ENCODE data around the gene PLVAP.
A peak's percentile ranks its signal among the peaks of the same experiment; 100 is the strongest.

The PLVAP gene

DNA sequence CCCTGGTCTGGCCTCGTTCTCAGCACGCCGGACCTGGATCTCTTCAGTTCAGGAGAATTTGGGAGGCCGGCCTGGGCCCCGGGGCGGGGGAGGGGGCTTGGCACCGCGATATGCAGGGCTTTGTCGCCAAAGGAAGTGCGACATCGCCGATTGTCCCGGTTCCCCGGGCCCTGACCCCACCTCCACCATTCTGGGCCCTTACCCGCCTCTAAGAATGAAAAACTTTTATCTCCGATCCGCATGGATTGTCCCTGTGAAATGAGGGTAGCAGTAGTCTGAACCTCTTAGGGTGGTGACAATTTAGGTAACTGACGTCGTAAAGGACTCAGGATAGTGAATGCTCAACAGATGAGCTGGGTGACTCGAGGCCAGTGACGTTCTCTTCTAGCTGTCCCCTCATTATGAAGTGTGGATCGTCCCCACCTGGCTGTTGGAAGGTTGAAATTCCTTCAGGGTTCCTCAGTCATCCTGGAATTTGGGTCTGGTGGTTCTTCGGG, 67.1 kb downstream of the PLVAP start:
- CTCF ChIA-PET, result no interaction called here
- TF ChIP-seq ARNT (IDR thresholded peaks at IDR 0.05), result no peak
- TF ChIP-seq LEF1 (IDR thresholded peaks at IDR 0.05; ENCODE audit: borderline replicate concordance), result no peak
- TF ChIP-seq TARDBP (IDR thresholded peaks at IDR 0.05), result no peak
- TF ChIP-seq NFRKB (IDR thresholded peaks at IDR 0.05), result no peak
- DNase-seq (ENCODE audit: extremely low spot score), result no peak
- POLR2A ChIA-PET, result interaction anchor here (0.9 to 6.2 kb wide), 6 partner anchors 8 to 43 kb away, joined by 3 to 107 read pairs (median 6); partner anchors contain the start of genes ANO8, BABAM1 and GTPBP3

- POLR2A ChIA-PET, result interaction anchor here (0.7 to 6.2 kb wide), 17 partner anchors 8 to 110 kb away, joined by 3 to 107 read pairs (median 4); partner anchors contain the start of genes ANO8, BABAM1, GTPBP3 and MVB12A
- no peak for TF ChIP-seq SUZ12 (IDR thresholded peaks at IDR 0.05)
- peak; percentile 70 for TF ChIP-seq ELF4 (IDR thresholded peaks at IDR 0.05)
- TF ChIP-seq TARDBP (IDR thresholded peaks at IDR 0.05), result no peak
- CTCF ChIA-PET, result no interaction called here
- DNase-seq (ENCODE audit: extremely low spot score), result peak; percentile 93
Measured at GRCh38 chr19:17309198-17309964, 67.8 kb downstream of the PLVAP start, which contains the start of gene DDA1. Gene DDA1 (plus strand): TSS chr19:17309563. CDS start chr19:17309655, 92 bp downstream.

DNA sequence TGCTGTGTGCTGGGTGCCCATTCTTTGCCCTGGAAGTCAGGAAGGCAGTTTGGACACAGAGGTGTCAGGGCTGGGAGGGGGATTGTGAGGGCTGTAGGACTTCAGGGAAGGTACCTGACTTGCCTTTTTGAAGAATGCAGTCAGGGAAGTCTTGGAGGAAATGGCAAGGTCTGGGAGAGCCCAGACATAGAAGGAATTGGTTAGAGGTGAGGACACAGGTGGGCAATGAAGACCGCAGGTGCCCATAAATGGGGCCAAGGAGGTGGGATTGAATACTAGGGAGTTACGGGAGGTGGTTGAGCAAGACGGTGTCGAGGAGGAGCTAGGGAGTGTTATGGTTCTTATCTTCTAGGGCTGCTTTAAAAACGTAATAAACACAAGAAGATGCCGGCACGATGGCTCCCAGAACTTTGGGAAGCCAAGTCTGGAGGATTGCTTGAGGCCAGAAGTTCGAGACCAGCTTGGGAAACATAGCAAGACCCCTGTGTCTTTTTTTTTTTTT, 69.2 kb downstream of the PLVAP start:
- ChIA-PET CTCF (interaction anchor here (0.8 kb wide), 1 partner anchor 28 kb away, joined by 3 read pairs; no protein-coding TSS in a partner anchor), POLR2A (interaction anchor here (1.0 to 6.2 kb wide), 3 partner anchors 15 to 92 kb away, joined by 3 to 107 read pairs (median 14); partner anchors contain the start of genes ANO8, GTPBP3 and USE1)
- no peak for DNase-seq (ENCODE audit: extremely low spot score)
- TF ChIP-seq L3MBTL2 (conservative IDR thresholded peaks at IDR 0.05), result no peak

- POLR2A ChIA-PET, result interaction anchor here (0.7 to 6.2 kb wide), 4 partner anchors 11 to 101 kb away, joined by 3 to 107 read pairs (median 3); partner anchors contain the start of genes ANO8, GTPBP3 and USE1
- CTCF ChIA-PET, result interaction anchor here (0.6 to 0.9 kb wide), 2 partner anchors 13 to 104 kb away, joined by 3 to 10 read pairs; no protein-coding TSS in a partner anchor
- no peak for DNase-seq (ENCODE audit: extremely low spot score)
- no peak for TF ChIP-seq ELF4 (IDR thresholded peaks at IDR 0.05)
- 0 out of 2 replicates have a peak, but pooled peaks have one; percentile 2 for TF ChIP-seq L3MBTL2 (conservative IDR thresholded peaks at IDR 0.05)
Measured at GRCh38 chr19:17306285-17306714, 70.8 kb downstream of the PLVAP start.

GRCh38 chr19:17305517-17306284, 71.4 kb downstream of the PLVAP start, which contains the start of gene MRPL34:
Gene MRPL34 (plus strand): TSS chr19:17305872. CDS start chr19:17305893, 21 bp downstream.
- peak; percentile 68 for TF ChIP-seq L3MBTL2 (conservative IDR thresholded peaks at IDR 0.05)
- TF ChIP-seq SUZ12 (IDR thresholded peaks at IDR 0.05), result no peak
- peak; percentile 13; the same call in 1 of the 2 replicates for TF ChIP-seq ELF4 (IDR thresholded peaks at IDR 0.05)
- no peak for TF ChIP-seq PKNOX1 (IDR thresholded peaks at IDR 0.05)
- no peak for TF ChIP-seq BHLHE40 (IDR thresholded peaks at IDR 0.05; ENCODE audit: borderline replicate concordance)
- TF ChIP-seq SP1 (IDR thresholded peaks at IDR 0.05), result no peak
- no peak for TF ChIP-seq FOXM1 (IDR thresholded peaks at IDR 0.05; ENCODE audit: borderline replicate concordance)
- TF ChIP-seq FOXK2 (IDR thresholded peaks at IDR 0.05), result no peak
- no peak for TF ChIP-seq LEF1 (IDR thresholded peaks at IDR 0.05; ENCODE audit: borderline replicate concordance)
- TF ChIP-seq TARDBP (IDR thresholded peaks at IDR 0.05), result no peak
- TF ChIP-seq ARNT (IDR thresholded peaks at IDR 0.05), result no peak
- TF ChIP-seq FOXA1 (IDR thresholded peaks at IDR 0.05), result no peak
- TF ChIP-seq CTBP1 (IDR thresholded peaks at IDR 0.05; ENCODE audit: borderline replicate concordance), result peak; percentile 68; the same call in 1 of the 2 replicates
- no peak for TF ChIP-seq ZNF384 (IDR thresholded peaks at IDR 0.05)
- TF ChIP-seq NFRKB (IDR thresholded peaks at IDR 0.05), result no peak
- DNase-seq (ENCODE audit: extremely low spot score), result peak; percentile 79
- ChIA-PET POLR2A (interaction anchor here (0.6 to 6.2 kb wide), 8 partner anchors 11 to 231 kb away, joined by 3 to 107 read pairs (median 4); partner anchors contain the start of genes ANO8, BABAM1, GTPBP3 and OCEL1), CTCF (interaction anchor here (0.6 to 1.8 kb wide), 6 partner anchors 13 to 227 kb away, joined by 3 to 11 read pairs (median 4); partner anchors contain the start of gene BABAM1)

DNA sequence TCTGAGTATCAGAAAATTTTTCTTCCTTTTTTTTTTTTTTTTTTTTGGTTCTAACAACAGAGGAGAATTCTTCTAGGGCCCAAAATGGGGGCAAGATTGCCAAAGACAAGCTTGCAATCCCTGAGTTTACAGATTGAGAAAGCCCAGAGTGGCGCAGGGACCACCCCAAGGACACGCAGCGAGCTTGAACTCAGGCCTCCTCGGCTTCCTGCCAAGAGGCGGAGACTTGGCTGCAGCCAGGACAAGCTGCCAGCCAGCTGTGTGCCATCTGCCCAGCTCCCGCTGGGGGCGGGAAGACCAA, 72.0 kb downstream of the PLVAP start:
- no peak for DNase-seq (ENCODE audit: extremely low spot score)
- no peak for TF ChIP-seq SP1 (IDR thresholded peaks at IDR 0.05)
- TF ChIP-seq ARNT (IDR thresholded peaks at IDR 0.05), result no peak
- no peak for TF ChIP-seq ZNF384 (IDR thresholded peaks at IDR 0.05)
- no peak for TF ChIP-seq HDGF (IDR thresholded peaks at IDR 0.05; ENCODE audit: borderline replicate concordance)
- TF ChIP-seq NFRKB (IDR thresholded peaks at IDR 0.05), result no peak
- TF ChIP-seq BHLHE40 (IDR thresholded peaks at IDR 0.05; ENCODE audit: borderline replicate concordance), result no peak
- no peak for TF ChIP-seq ELF4 (IDR thresholded peaks at IDR 0.05)
- TF ChIP-seq CTBP1 (IDR thresholded peaks at IDR 0.05; ENCODE audit: borderline replicate concordance), result no peak
- no peak for TF ChIP-seq PKNOX1 (IDR thresholded peaks at IDR 0.05)
- TF ChIP-seq LEF1 (IDR thresholded peaks at IDR 0.05; ENCODE audit: borderline replicate concordance), result no peak
- TF ChIP-seq FOXK2 (IDR thresholded peaks at IDR 0.05), result no peak
- TF ChIP-seq L3MBTL2 (conservative IDR thresholded peaks at IDR 0.05), result no peak
- ChIA-PET CTCF (interaction anchor here (0.6 to 1.8 kb wide), 6 partner anchors 12 to 227 kb away, joined by 3 to 11 read pairs (median 4); partner anchors contain the start of gene BABAM1), POLR2A (interaction anchor here (0.6 to 6.2 kb wide), 9 partner anchors 11 to 231 kb away, joined by 3 to 107 read pairs (median 3); partner anchors contain the start of genes ANO8, BABAM1, GTPBP3 and MVB12A)

All from HEK293T (cell line).